ENCODE data around the gene IL4R.

DNA sequence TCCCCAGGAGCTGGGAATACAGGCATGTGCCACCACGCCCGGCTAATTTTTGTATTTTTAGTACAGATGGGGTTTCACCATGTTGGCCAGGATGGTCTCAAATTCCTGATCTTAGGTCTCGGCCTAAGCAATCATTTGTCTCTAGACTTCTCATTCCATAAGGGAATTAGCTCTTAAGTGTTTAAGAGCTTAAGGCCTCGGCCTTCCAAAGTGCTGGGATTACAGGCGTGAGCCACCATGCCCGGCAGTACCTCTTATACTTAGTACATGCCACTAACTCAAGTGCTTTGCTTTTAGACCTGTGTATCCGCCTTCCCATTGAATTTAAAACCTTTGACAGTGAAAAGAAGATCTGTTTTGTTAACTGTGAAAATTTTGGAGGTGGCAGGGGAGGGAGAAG is 71.6 kb downstream of the IL4R start:
- TF ChIP-seq, protein P1, sequence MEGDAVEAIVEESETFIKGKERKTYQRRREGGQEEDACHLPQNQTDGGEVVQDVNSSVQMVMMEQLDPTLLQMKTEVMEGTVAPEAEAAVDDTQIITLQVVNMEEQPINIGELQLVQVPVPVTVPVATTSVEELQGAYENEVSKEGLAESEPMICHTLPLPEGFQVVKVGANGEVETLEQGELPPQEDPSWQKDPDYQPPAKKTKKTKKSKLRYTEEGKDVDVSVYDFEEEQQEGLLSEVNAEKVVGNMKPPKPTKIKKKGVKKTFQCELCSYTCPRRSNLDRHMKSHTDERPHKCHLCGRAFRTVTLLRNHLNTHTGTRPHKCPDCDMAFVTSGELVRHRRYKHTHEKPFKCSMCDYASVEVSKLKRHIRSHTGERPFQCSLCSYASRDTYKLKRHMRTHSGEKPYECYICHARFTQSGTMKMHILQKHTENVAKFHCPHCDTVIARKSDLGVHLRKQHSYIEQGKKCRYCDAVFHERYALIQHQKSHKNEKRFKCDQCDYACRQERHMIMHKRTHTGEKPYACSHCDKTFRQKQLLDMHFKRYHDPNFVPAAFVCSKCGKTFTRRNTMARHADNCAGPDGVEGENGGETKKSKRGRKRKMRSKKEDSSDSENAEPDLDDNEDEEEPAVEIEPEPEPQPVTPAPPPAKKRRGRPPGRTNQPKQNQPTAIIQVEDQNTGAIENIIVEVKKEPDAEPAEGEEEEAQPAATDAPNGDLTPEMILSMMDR (conservative IDR thresholded peaks at IDR 0.05; ENCODE audit: low read depth in 2 of 2): no peak
- TF ChIP-seq POLR2AphosphoS5 (IDR thresholded peaks at IDR 0.05; ENCODE audit: low read depth): no peak
- no peak for TF ChIP-seq EZH2phosphoT487 (IDR thresholded peaks at IDR 0.05; ENCODE audit: unreplicated experiment)
- no peak for TF ChIP-seq NANOG (IDR thresholded peaks at IDR 0.05; ENCODE audit: borderline replicate concordance)

All from GM23338 (cell line).